Lung (tissue), 12 donors: ENCODE results near the gene TMEM60. TPM values are rescaled to one million over a fixed set of nuclear protein-coding genes. Genes with fewer than 3 reads are reported as not detected.

Experiments
- ATAC-seq: fragments of 200-7000 bp; cut with Tn5 transposase; one replicate; pipeline ENCODE4 v1.9.1; 2020; ENCODE audit warnings: moderate number of reproducible peaks; ENCODE audit not compliant: insufficient read depth, low FRiP score
- DNase-seq, 3 donors: peaks; one replicate each; pipeline ENCODE4 v3.0.0-alpha.2; 2013 to 2017
- H3K27ac ChIP-seq, 2 donors: one replicate each; pipeline ENCODE4 v1.5.1; 2013; ENCODE audit warnings: mild to moderate bottlenecking in 2 of 2, moderate library complexity in 2 of 2, control low read depth in 1 of 2, inconsistent platforms in 1 of 2, low read depth in 1 of 2, low read length in 1 of 2
- H3K27me3 ChIP-seq, 3 donors: one replicate each; pipeline ENCODE4 v1.5.1; 2013; ENCODE audit warnings: low read length in 2 of 3; ENCODE audit not compliant: control insufficient read depth in 3 of 3, insufficient read depth in 3 of 3
- H3K36me3 ChIP-seq, 4 donors: one replicate each; pipeline ENCODE4 v1.5.1; 2013; ENCODE audit warnings: low read length in 4 of 4, mild to moderate bottlenecking in 1 of 4, moderate library complexity in 1 of 4; ENCODE audit not compliant: control insufficient read depth in 4 of 4, insufficient read depth in 4 of 4
- H3K4me1 ChIP-seq, 5 donors: one replicate each; pipeline ENCODE4 v1.5.1; 2013; ENCODE audit warnings: low read length in 5 of 5, mild to moderate bottlenecking in 2 of 5, moderate library complexity in 1 of 5; ENCODE audit not compliant: control insufficient read depth in 5 of 5, insufficient read depth in 5 of 5
- H3K4me3 ChIP-seq: one replicate; pipeline ENCODE4 v1.5.1; 2013; ENCODE audit warnings: mild to moderate bottlenecking, control low read depth, moderate library complexity
- H3K9ac ChIP-seq, 2 donors: one replicate each; pipeline ENCODE4 v1.5.1; 2013; ENCODE audit warnings: low read length in 2 of 2, control low read depth in 1 of 2; ENCODE audit not compliant: insufficient read depth in 1 of 2
- H3K9me3 ChIP-seq, 4 donors: one replicate each; pipeline ENCODE4 v1.5.1; 2013; ENCODE audit warnings: low read length in 3 of 4, mild to moderate bottlenecking in 1 of 4, moderate library complexity in 1 of 4; ENCODE audit not compliant: control insufficient read depth in 4 of 4, insufficient read depth in 3 of 4
- CTCF ChIP-seq: IDR thresholded peaks from 2 replicates; pipeline ENCODE4 v1.5.1; 2012; ENCODE audit warnings: mild to moderate bottlenecking; ENCODE audit errors: control extremely low read depth, extremely low read depth
- WGBS, 2 donors: extraction: QIAGEN DNeasy Blood & Tissue Kit; methylation state at CpG; one replicate each; pipeline ENCODE4 v1.1.7; 2013; 5-methylcytosine and 5-hydroxymethylcytosine counted together
- polyA plus RNA-seq, 2 donors: library from polyadenylated mRNA; stranded (reverse); fragments of 200-250 nt; gene quantifications; one replicate each; pipeline ENCODE4 v1.2.1, GENCODE V29; 2013
- total RNA-seq, 2 donors: library from RNA; depleted of rRNA in 1 of 2; stranded (reverse); fragments of >200 nt in 1 of 2; gene quantifications; one replicate each; pipeline ENCODE4 v1.2.1, GENCODE V29; 2014 to 2021
- donor health status: control.
- donor health status: control.
- donor health status: Bipolar disorder and iron deficiency.
- donor health status: healthy.
- donor health status: DM: yes; HTN: yes; CAD: no.

Gene TMEM60
- total and polyA plus RNA-seq, 4 donors, result 12.2 to 46.4 (median 19.6) TPM

- WGBS, 2 donors, result 80 to 88% methylated on average over 4 of the region's 4 CpGs
- Histone ChIP-seq H3K9ac (no peak overlapping the region), H3K27me3 (no peaks in the 10 kb centered on the region), H3K4me3 (no peak overlapping the region), H3K27ac (peak overlapping the region in 1 of 2 donors; percentile 79), H3K36me3 (peaks cover 0 to 9% (median 5%) of the 10 kb centered on the region in 4 donors), H3K9me3 (no peaks in the 10 kb centered on the region), H3K4me1 (peaks cover 0 to 6% (median 0%) of the 10 kb centered on the region in 5 donors)
- no peak for TF ChIP-seq CTCF
- DNase-seq, result no peak
- ATAC-seq, result no peak
Observed at GRCh38 chr7:77765906-77766800, 32.1 kb downstream of the TMEM60 start.

- H3K27ac ChIP-seq, result no peak overlapping the region
- no peaks in the 10 kb centered on the region for H3K27me3 ChIP-seq
- TF ChIP-seq CTCF, result no peak
- DNase-seq, result no peak
- no peaks in the 10 kb centered on the region for H3K9me3 ChIP-seq
- ATAC-seq, result no peak
- peaks cover 0 to 9% (median 3%) of the 10 kb centered on the region in 4 donors for H3K36me3 ChIP-seq
- H3K4me1 ChIP-seq, result peaks cover 0 to 6% (median 0%) of the 10 kb centered on the region in 5 donors
- no peak overlapping the region for H3K9ac ChIP-seq
- H3K4me3 ChIP-seq, result no peak overlapping the region
- 66 to 74% methylated on average over 3 of the region's 3 CpGs for WGBS, 2 donors
Observed at GRCh38 chr7:77765481-77765880, 32.8 kb downstream of the TMEM60 start.

- peaks cover 0 to 6% (median 1%) of the 10 kb centered on the region in 5 donors for H3K4me1 ChIP-seq
- peaks cover 0 to 2% (median 1%) of the 10 kb centered on the region in 4 donors for H3K36me3 ChIP-seq
- no peak overlapping the region for H3K4me3 ChIP-seq
- WGBS, 2 donors, result 83% methylated on average over 10 of the region's 10 CpGs
- ATAC-seq (no peak), DNase-seq (no peak)
- H3K27ac ChIP-seq, result no peak overlapping the region
- H3K9me3 ChIP-seq, result no peaks in the 10 kb centered on the region
- no peaks in the 10 kb centered on the region for H3K27me3 ChIP-seq
- TF ChIP-seq CTCF, result no peak
- H3K9ac ChIP-seq, result no peak overlapping the region
Observed at GRCh38 chr7:77760809-77761453, 37.3 kb downstream of the TMEM60 start.
